NCI-H146 treated with DMSO at 0.1 percent for 48 hours (cell line): ENCODE results near the gene PIAS1.
"Not testable (repeated sequence)": the region's sequence is repeated elsewhere in the genome, so short reads cannot be mapped to it uniquely, and the experiment has no call there.

Experiments used
- DNase-seq: peaks from one replicate; lab custom pipeline; 2025; ENCODE audit not compliant: unreplicated experiment; lab: John Stamatoyannopoulos, UW

Gene PIAS1

GRCh38 chr15:68201153-68201878, 147.2 kb downstream of the PIAS1 start:
- DNase-seq = no peak

- no peak for DNase-seq
Measured at GRCh38 chr15:68201879-68202261, 147.8 kb downstream of the PIAS1 start.

- not testable (repeated sequence) for DNase-seq
Measured at GRCh38 chr15:68202994-68203393, 148.9 kb downstream of the PIAS1 start.

- DNase-seq = no peak
Measured at GRCh38 chr15:68203486-68203885, 149.4 kb downstream of the PIAS1 start.

GRCh38 chr15:68203956-68204355, 149.8 kb downstream of the PIAS1 start:
- DNase-seq = no peak

GRCh38 chr15:68204361-68204760, 150.2 kb downstream of the PIAS1 start:
- DNase-seq = no peak

GRCh38 chr15:68204776-68205557, 150.9 kb downstream of the PIAS1 start, which contains the start of gene CALML4:
Gene CALML4, minus strand, starts transcription at chr15:68205332. Its CDS starts 85 bp downstream, at chr15:68205247.
- no peak for DNase-seq

GRCh38 chr15:68205558-68205944, 151.4 kb downstream of the PIAS1 start:
- no peak for DNase-seq

- no peak for DNase-seq
Measured at GRCh38 chr15:68205954-68206539, 151.9 kb downstream of the PIAS1 start.

GRCh38 chr15:68206711-68207151, 152.6 kb downstream of the PIAS1 start:
- DNase-seq = no peak

- no peak for DNase-seq
Measured at GRCh38 chr15:68207176-68207935, 153.2 kb downstream of the PIAS1 start.

GRCh38 chr15:68208136-68208535, 154.0 kb downstream of the PIAS1 start:
- DNase-seq = no peak

GRCh38 chr15:68208636-68209240, 154.6 kb downstream of the PIAS1 start:
- DNase-seq = no peak

GRCh38 chr15:68209272-68209671, 155.2 kb downstream of the PIAS1 start:
- DNase-seq = no peak

- no peak for DNase-seq
Measured at GRCh38 chr15:68209735-68210408, 155.8 kb downstream of the PIAS1 start.

- no peak for DNase-seq
Measured at GRCh38 chr15:68210409-68210756, 156.3 kb downstream of the PIAS1 start.

GRCh38 chr15:68210821-68211655, 156.9 kb downstream of the PIAS1 start:
- no peak for DNase-seq

- DNase-seq = no peak
Measured at GRCh38 chr15:68211656-68212320, 157.7 kb downstream of the PIAS1 start.

GRCh38 chr15:68213491-68213845, 159.4 kb downstream of the PIAS1 start:
- not testable (repeated sequence) for DNase-seq
